ENCODE measurements around the gene PTK6.
A peak's percentile ranks its signal among the peaks of the same experiment; 100 is the strongest.
"Not testable (repeated sequence)": the region's sequence is repeated elsewhere in the genome, so short reads cannot be mapped to it uniquely, and the experiment has no call there.

The PTK6 gene

GRCh38 chr20:63536997-63537524 is at the start of gene PTK6:
TSS of gene PTK6 (minus strand) at chr20:63537376. CDS start at chr20:63537314, 62 bp downstream.
- DNase-seq (ENCODE audit: low read depth), result no peak

DNA sequence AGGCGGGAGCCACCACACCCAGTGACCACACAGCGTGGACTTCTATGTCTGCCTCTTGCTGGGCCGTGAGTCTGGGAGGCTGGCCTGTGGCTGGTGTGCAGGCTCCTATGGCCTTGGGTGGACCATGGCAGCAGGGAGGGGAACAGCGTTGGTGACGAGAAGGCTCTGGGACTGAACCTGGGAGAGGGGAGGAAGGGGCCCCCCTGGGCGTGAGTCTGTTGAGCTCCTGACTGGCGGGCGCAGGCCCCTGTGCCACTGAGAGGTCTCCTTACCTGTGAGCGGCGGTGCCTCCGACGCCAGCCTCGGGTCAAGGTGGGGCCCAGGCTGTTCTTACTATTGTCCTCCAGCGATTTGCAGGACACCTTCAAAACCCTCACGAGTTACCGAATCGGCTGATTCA is 49.6 kb upstream of the PTK6 start:
- no peak for DNase-seq (ENCODE audit: low read depth)

GRCh38 chr20:63585616-63586565 is 48.7 kb upstream of the PTK6 start:
- DNase-seq (ENCODE audit: low read depth), result no peak

GRCh38 chr20:63582382-63583063 is 45.3 kb upstream of the PTK6 start:
- DNase-seq (ENCODE audit: low read depth), result no peak

- peak; percentile 43 for DNase-seq (ENCODE audit: low read depth)
Observed at GRCh38 chr20:63580796-63581461, 43.8 kb upstream of the PTK6 start.

- DNase-seq (ENCODE audit: low read depth), result no peak
Observed at GRCh38 chr20:63579017-63579694, 42.0 kb upstream of the PTK6 start.

DNA sequence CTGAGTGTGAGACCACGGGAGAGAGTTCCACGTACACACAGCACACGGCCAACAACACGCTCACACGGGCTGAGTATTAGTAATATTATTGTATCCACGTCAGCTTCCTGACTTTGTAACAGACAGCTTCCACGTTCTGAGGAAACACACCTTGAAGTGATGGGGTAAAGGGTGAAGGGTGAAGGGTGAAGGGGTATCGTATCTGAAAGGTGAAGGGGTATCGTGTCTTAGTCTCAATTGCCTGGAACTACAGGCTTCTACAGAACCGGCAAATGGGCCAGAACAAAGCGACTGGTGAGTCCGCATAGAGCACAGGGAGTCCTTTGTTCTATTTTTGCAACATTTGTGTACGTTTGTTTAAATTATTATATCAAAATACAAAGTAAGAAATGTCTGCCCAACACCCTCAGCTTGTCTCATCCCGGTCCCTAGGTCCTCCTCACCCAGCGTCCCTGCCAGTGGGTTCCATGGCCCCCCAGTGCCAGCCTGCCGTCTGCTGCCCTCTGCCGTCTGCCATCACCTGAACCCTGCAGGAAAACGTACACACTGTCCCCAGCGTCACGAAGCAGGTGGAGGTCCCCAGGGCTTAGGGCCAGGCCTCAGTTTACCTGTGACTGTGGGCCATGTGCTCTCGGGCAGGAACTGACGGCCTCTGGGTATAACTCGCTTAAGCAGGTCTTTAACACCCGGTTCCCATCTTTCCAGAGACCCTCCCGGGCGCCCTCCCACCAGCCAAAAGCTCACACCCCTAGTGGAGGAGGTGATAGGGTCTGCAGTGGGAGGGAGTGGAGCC is 41.2 kb upstream of the PTK6 start:
- no peak for DNase-seq (ENCODE audit: low read depth)

DNA sequence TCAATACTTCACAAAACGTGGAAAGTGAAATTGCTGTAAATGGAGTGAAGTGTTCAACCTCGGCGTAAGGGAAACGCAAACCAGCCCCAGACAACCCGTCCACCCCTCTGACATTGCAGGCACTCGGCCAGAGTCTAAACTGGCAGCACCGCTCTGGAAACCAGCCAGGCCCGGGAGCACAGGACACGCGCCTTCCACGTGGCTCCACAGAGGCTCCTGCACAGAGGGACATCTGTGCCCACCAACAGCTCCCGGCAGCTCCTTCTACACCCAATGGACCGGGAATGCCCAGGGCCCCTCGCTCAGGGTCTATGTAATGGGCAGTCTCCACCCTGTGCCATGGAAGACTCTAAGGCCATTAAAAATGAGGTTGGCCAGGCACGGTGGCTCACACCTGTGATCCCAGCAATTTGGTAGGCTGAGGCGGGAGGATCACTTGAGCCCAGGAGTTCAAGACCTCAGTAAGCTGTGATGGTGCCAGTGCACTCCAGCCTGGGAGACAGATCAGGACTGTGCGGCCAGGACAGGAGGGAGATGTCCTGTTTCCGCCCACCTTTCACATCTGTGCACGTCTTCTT is 40.2 kb upstream of the PTK6 start:
- DNase-seq (ENCODE audit: low read depth), result no peak

GRCh38 chr20:63576311-63576710 is 39.1 kb upstream of the PTK6 start:
- no peak for DNase-seq (ENCODE audit: low read depth)

DNA sequence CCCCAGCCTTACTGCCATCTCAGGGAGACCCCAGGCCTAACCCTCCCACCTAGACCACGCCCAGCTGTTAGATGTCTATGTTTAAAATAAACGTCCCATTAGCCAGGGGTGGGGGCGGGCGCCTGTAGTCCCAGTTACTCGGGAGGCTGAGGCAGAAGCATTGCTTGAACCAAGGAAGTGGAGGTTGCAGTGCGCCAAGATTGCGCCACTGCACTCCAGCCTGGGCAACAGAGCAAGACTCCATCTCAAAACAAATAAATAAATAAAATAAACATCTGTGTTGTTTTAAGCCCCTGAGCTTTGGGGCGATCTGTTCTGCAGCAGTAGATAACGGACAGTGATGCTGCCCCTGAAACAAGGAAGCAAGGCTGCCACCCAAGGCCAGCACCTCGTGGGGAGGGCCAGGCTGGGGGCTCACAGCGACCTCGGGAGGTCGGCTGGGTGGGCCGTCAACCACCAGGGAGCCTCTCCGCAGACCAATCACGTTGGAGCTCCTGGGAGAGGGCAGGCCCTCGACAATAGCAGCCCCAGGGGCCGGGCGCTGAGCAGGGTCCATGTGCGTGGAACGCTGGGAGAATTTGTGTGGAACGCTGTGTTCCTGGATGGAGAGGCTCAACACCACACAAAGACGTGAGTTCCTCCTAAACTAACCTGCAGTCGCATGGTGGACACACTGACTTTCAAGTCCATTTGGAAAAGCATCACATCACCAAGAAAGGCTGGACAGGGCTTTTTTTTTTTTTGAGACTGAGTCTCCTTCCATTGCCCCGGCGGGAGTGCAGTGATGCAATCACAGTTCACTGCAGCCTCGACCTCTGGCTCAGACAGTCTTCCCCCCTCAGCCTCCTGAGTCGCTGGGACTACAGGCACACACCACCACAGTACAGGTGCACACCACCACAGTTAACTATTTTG is 37.9 kb upstream of the PTK6 start:
- no peak for DNase-seq (ENCODE audit: low read depth)

DNA sequence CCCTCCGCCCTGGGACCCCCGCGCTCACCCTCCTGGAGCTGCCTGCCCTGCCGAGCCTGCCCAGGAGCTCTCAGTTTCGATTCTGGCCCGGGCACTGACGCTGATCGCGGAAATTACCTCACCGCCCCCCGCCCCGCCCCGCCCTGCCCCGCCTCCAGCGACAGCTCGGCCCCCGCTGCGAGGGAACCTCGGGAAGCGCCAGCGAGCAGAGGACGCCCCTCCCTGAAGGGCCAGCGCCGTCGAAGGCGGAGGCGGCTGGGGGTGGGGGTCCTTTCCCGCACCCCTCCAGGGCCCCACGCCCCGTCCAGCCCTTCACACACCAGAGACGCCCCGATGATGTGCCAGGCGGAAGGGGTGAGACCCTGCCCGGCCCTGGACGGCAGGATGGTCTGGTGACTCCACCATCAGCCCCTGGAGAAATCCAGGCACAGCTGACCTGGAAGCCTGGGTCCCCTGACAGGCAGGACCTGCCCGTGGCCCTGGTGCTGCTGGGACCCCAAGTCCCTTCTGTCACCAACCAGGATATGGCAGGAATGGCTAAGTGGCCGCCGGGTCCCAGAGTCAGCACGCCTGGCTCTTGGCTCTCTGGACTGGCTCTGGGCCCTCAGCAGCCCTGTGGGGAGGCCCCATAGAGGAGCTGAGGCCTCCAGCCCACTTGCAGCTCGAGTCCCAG is 37.1 kb upstream of the PTK6 start, which contains the start of gene HELZ2:
HELZ2 (minus strand) TSS at position 84 of the 673 bp plus-strand sequence. CDS start 1,854 bp downstream, outside the sequence.
- DNase-seq (ENCODE audit: low read depth), result peak; percentile 52

DNA sequence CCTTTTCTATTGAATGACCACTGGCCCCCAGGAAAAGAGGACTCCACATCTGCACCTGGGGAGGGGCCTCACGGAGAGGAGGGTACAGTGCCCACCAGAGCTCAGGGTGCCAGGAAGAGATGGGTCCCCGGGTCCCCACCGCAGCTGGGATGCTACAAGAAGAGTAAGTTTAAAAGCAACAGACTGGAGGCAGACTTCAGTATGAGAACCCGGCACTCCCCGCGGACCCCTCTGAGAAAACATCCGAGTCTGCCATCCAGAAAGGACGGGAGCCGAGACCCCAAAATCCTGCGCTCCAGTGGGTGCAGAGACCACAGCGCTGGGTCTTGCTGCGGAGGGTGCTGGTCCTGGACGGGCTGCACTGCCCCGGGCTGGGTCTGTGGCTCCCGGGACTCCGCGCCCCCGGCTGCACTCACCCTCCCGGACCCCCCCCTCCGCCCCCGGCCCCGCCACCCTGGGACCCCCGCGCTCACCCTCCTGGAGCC is 36.5 kb upstream of the PTK6 start:
- no peak for DNase-seq (ENCODE audit: low read depth)

GRCh38 chr20:63572788-63573646 is 35.8 kb upstream of the PTK6 start:
- no peak for DNase-seq (ENCODE audit: low read depth)

GRCh38 chr20:63572071-63572787 is 35.1 kb upstream of the PTK6 start:
- no peak for DNase-seq (ENCODE audit: low read depth)

- DNase-seq (ENCODE audit: low read depth), result not testable (repeated sequence)
Observed at GRCh38 chr20:63571087-63571478, 33.9 kb upstream of the PTK6 start.

- no peak for DNase-seq (ENCODE audit: low read depth)
Observed at GRCh38 chr20:63570281-63571086, 33.3 kb upstream of the PTK6 start.
